ENCODE data around the gene PLIN4.

GRCh38 chr19:4539693-4540581, 21.7 kb upstream of the PLIN4 start, which contains the start of gene LRG1:
- TF ChIP-seq SP1 (IDR thresholded peaks at IDR 0.05) (no peak), SUZ12 (IDR thresholded peaks at IDR 0.05) (no peak), FOXM1 (IDR thresholded peaks at IDR 0.05; ENCODE audit: borderline replicate concordance) (no peak), TARDBP (IDR thresholded peaks at IDR 0.05) (no peak), ELF4 (IDR thresholded peaks at IDR 0.05) (no peak), PKNOX1 (IDR thresholded peaks at IDR 0.05) (no peak), FOXA1 (IDR thresholded peaks at IDR 0.05) (no peak), BHLHE40 (IDR thresholded peaks at IDR 0.05; ENCODE audit: borderline replicate concordance) (no peak)

Measured in HEK293T (cell line).